T1000 (cell line): ENCODE measurements around the gene CELA1.
A peak's percentile ranks its signal among the peaks of the same experiment; 100 is the strongest.

Experiments
- DNase-seq: peaks from one replicate; lab custom pipeline; 2025; ENCODE audit warnings: mixed read lengths; lab: John Stamatoyannopoulos, UW

Gene CELA1

DNA sequence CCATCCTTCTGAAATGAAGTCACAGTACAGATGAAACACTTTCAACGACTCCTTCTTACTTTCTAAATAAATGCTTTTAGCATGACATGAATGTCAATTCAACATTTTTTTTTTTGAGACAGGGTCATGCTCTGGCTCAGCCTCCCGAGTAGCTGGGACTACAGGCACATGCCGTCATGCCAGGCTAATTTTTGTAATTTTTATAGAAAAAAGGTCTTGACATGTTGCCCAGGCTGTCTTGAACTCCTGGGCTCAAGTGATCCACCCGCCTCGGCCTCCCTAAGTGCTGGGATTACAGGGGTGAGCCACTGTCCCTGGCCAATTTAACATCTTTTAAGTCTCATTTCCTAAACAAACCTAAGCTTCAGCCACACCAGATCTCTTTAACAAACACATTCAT, 28.4 kb upstream of the CELA1 start:
- no peak for DNase-seq

DNA sequence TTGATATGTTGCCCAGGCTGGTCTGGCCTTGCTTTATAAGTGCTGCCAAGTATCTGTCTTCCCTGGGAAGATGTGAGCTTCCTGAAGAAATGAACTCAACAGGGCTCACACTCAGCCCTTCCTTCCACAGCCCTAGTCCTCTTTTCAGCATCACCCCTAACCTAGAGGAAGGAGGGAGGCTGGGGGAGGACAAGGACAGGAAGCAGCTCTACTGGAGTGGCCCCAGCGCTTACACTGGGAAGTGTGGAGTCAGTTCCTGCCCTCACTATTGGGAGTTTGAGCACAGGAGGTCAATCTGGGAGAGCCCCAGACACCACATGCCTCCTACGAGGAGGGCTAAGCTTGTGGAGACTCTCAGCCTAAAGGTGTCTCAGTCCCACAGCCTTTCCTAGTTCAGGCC, 27.9 kb upstream of the CELA1 start:
- no peak for DNase-seq

DNA sequence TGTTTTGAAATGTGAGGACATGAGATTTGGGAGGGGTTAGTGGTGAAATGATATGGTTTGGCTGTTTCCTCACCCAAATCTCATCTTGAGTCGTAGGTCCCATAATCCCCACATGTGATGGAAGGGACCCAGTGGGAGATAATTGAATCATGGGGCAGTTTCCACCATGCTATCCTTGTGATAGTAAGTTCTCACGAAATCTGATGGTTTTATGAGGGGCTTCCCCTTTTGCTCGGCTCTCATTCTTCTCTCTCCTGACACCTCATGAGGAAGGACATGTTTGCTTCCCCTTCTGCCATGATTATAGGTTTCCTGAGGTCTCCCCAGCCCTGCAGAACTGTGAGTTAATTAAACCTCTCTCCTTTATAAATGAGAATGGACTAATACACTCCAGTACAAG, 26.7 kb upstream of the CELA1 start:
- DNase-seq, result no peak

GRCh38 chr12:51372021-51372420, 25.5 kb upstream of the CELA1 start:
- DNase-seq, result no peak

- peak; percentile 88 for DNase-seq
These were observed 24.9 kb upstream of the CELA1 start for GRCh38 chr12:51371295-51371953.

- DNase-seq, result no peak
These were observed 24.2 kb upstream of the CELA1 start for GRCh38 chr12:51370667-51371066.

DNA sequence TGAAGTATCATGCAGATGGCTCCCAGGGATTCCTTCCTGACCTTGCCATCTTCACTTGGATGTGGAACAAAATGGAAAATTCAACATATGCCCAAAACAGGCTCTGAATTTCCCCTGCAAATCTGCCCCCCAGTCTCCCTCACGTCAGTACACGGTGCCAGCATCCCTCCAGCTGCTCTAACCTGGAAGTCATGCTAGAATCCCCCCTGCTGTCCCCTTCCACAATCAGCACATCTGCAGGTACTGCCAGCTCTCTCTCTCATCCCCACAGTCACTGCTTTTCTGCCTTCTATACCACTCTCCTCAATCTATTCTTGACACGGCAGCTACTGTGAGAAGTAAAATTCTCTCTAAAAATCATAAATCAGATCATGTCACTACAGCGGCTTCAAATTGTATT, 23.1 kb upstream of the CELA1 start:
- DNase-seq, result no peak

DNA sequence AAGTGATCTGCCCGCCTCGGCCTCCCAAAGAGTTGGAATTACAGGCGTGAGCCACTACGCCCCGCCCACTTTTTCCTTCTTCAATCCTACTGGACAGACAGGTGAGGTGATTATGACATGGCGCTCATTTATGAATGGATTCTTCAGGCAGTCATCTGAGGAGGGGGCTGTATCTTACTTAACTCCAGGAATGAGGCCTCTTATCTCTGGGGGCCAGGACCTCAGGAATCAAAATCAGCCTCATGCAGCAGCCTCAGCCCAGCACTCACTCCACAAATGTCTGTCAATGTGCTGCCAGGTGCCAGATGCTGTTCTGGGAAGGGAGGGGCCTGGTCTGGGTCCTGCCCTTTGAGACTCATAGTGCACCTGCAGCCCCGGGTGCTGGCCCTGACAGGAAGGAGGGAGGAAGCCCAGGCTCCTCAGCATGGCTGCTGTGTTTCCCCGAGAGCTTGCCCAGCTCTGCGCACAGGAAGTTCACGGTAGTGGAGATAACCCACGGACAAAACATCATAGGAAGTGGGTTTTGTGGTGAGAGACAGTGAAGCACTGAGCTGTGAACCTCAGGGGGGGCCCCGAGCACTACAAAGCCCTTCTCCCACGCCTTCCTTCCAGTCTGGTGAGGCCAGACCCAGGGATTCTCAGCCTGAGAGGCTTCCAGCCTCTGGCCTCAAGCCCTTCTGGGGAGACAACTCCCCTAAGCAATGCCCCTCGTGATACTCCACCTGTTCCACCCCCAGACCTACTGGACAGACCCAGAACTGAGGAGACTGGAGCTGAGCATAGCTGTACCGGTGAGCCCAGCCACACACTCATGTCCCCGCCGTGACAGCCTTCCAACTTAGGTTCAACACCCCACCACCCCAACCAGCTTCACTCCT, 22.4 kb upstream of the CELA1 start:
- no peak for DNase-seq

DNA sequence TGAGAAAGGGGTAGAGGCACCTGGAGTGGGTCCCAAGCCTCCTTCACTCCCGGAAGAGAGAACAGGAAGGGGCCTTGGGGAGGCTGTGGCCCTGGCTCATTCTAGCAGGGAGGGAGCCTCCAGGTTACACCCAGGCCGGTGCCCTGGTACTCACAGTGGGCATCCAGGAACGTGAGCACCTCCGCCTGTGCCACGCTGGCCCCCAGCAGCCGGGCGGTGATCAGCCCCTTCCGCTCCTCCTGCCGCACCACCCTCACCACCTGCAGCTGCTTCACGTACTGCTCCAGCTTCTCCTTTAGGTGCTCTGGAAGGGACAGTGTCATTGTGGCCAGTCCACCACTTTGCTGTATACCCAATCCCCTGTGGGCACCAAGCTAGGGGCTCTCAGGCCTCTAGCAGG, 18.8 kb upstream of the CELA1 start:
- no peak for DNase-seq

- no peak for DNase-seq
These were observed 17.5 kb upstream of the CELA1 start for GRCh38 chr12:51364001-51364400.

DNA sequence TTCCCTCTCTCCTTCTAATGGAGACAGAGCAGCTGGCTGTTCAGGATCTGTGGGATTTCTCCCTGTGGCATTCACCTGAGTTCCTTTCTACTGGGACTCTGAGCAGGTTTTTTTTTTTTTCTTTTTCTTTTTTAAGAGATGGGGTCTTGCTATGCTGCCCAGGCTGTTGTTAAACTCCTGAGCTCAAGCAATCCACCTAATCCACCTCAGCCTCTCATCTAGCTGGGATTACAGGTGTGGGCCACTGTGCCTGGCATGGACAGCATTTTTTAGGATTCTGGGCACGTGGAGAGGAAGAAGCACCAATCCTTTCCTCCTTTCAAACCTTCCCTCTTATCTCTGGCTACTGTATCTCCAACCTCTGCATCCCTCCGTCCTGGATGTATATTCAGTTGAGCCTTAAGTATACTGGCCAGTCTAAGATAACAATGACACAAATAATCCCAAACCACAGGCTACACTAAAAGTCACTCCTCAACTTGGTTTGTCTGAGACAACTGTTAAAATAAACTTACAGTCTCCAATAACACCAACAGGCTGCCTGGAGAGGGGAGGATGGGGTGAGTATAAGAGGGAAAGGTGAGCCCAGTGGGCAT, 16.4 kb upstream of the CELA1 start:
- DNase-seq, result no peak

GRCh38 chr12:51362307-51362706, 15.8 kb upstream of the CELA1 start:
- no peak for DNase-seq

- DNase-seq, result no peak
These were observed 14.9 kb upstream of the CELA1 start for GRCh38 chr12:51361161-51362016.

- DNase-seq, result no peak
These were observed 13.8 kb upstream of the CELA1 start for GRCh38 chr12:51360315-51360714.

- DNase-seq, result no peak
These were observed 13.4 kb upstream of the CELA1 start for GRCh38 chr12:51359851-51360250.

- no peak for DNase-seq
These were observed 12.0 kb upstream of the CELA1 start for GRCh38 chr12:51358496-51358895.

DNA sequence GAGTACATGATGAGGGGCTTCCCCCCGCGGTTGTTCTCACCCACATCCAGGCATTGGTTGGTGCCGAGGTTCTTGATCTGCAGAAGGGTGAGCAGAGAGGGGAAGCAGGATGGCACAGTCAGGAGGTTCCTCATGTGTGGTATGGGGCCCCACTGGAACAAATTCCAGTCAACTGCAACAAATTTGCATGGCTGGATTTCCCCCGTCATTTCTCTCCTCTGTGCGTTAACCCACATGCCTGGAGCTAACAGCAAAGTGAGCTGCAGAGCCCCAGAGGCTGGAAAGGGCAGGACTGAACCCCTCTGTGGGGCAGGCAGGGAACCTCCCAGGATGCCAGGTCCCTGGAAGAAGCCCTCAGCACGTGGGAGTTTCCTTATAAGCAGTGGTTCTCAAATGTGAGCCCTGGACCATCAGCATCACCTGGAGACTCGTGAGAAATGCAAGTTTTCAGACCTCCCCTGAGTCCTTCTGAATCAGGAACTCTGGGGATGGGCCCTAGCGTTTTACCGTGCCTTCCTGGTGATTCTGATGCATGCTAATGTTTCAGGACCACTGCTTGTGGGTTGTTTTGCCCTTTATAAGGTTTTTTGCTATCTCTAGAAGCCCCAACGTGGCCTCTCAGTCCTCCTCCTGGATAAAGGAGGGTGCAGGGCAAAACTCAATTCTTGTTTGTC, 11.0 kb upstream of the CELA1 start:
- no peak for DNase-seq

GRCh38 chr12:51351913-51352532, 5.5 kb upstream of the CELA1 start:
- DNase-seq, result no peak

- DNase-seq, result no peak
These were observed 2.5 kb upstream of the CELA1 start for GRCh38 chr12:51349026-51349425.

DNA sequence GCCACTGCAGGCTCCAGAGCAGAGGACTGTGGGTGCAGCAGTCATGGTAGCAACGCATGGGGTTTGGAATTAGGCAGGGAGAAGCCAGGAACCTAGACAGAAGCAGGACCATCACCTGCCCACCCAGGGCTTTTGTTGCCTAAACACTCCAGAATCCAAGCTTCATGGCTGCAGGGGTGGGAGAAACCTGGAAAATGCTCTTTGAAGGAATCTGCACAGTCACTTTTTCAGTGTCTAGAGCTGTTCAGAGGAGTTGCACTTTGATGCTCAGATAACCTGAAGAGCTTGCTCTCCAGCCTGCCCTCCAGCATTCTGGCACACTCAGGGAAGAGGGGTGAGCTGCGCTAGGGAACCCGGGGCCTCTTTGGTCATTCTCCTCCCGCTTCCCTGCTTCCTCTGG, 1.6 kb upstream of the CELA1 start:
- DNase-seq, result no peak

- no peak for DNase-seq
These were observed 798 bp downstream of the CELA1 start for GRCh38 chr12:51345681-51346080.
